ENCODE results near the gene SYN1. TPM values are rescaled to one million over a fixed set of nuclear protein-coding genes. Genes with fewer than 3 reads are reported as not detected.

SYN1 gene
- polyA plus RNA-seq, 1 donor from 2014 or later, result 4.3 TPM

GRCh38 chrX:47558436-47558835, 61.2 kb downstream of the SYN1 start:
- H3K36me3 ChIP-seq (ENCODE audit: insufficient read depth, low read length), result no peaks in the 10 kb centered on the region
- no peak overlapping the region for H2AFZ ChIP-seq (ENCODE audit: low read depth, low read length)
- no peaks in the 10 kb centered on the region for H3K27me3 ChIP-seq (ENCODE audit: insufficient read depth, low read depth, low read length)
- H4K20me1 ChIP-seq (ENCODE audit: insufficient read depth), result no peaks in the 10 kb centered on the region
- TF ChIP-seq RAD21 (conservative IDR thresholded peaks at IDR 0.05), result no peak
- TF ChIP-seq EZH2 (IDR thresholded peaks at IDR 0.05; ENCODE audit: borderline replicate concordance, insufficient read depth, low read length, poor library complexity, severe bottlenecking), result no peak
- no peak for TF ChIP-seq EP300 (conservative IDR thresholded peaks at IDR 0.05; ENCODE audit: poor library complexity, severe bottlenecking)
- TF ChIP-seq CTCF (IDR thresholded peaks at IDR 0.05; ENCODE audit: poor library complexity, severe bottlenecking), result no peak
- no peak overlapping the region for H3K4me3 ChIP-seq (ENCODE audit: low read length)
- H3F3A ChIP-seq (ENCODE audit: insufficient read depth, low read length, poor library complexity, severe bottlenecking), result no peaks in the 10 kb centered on the region
- H3K4me2 ChIP-seq (ENCODE audit: low read length), result no peak overlapping the region
- H3K9ac ChIP-seq (ENCODE audit: low read length), result no peak overlapping the region
- no peaks in the 10 kb centered on the region for H3K9me3 ChIP-seq (ENCODE audit: low read length)
- H3K79me2 ChIP-seq (replicated peaks; ENCODE audit: insufficient read depth, low read length), result peaks cover 7% of the 10 kb centered on the region
- no peak overlapping the region for H3K27ac ChIP-seq (ENCODE audit: low read length)
- no peaks in the 10 kb centered on the region for H3K9me2 ChIP-seq (ENCODE audit: insufficient read depth, low read length)

- H2AFZ ChIP-seq (ENCODE audit: low read depth, low read length), result no peak overlapping the region
- no peaks in the 10 kb centered on the region for H3K36me3 ChIP-seq (ENCODE audit: insufficient read depth, low read length)
- no peaks in the 10 kb centered on the region for H3K79me2 ChIP-seq (replicated peaks; ENCODE audit: insufficient read depth, low read length)
- peak overlapping the region; percentile 71 for H3K27ac ChIP-seq (ENCODE audit: low read length)
- H3F3A ChIP-seq (ENCODE audit: insufficient read depth, low read length, poor library complexity, severe bottlenecking), result no peaks in the 10 kb centered on the region
- H4K20me1 ChIP-seq (ENCODE audit: insufficient read depth), result no peaks in the 10 kb centered on the region
- no peaks in the 10 kb centered on the region for H3K27me3 ChIP-seq (ENCODE audit: insufficient read depth, low read depth, low read length)
- peak overlapping the region; percentile 68 for H3K9ac ChIP-seq (ENCODE audit: low read length)
- H3K4me3 ChIP-seq (ENCODE audit: low read length), result peak overlapping the region; percentile 67
- no peaks in the 10 kb centered on the region for H3K9me3 ChIP-seq (ENCODE audit: low read length)
- peak overlapping the region; percentile 48 for H3K4me2 ChIP-seq (ENCODE audit: low read length)
- H3K9me2 ChIP-seq (ENCODE audit: insufficient read depth, low read length), result no peaks in the 10 kb centered on the region
- TF ChIP-seq POLR2AphosphoS5 (IDR thresholded peaks at IDR 0.05), result peak; percentile 67
- no peak for TF ChIP-seq TAF1 (IDR thresholded peaks at IDR 0.05; ENCODE audit: low read depth)
- TF ChIP-seq EP300 (conservative IDR thresholded peaks at IDR 0.05; ENCODE audit: poor library complexity, severe bottlenecking), result no peak
- no peak for TF ChIP-seq EZH2 (IDR thresholded peaks at IDR 0.05; ENCODE audit: borderline replicate concordance, insufficient read depth, low read length, poor library complexity, severe bottlenecking)
- TF ChIP-seq RAD21 (conservative IDR thresholded peaks at IDR 0.05), result peak; percentile 9
- no peak for TF ChIP-seq CTCF (IDR thresholded peaks at IDR 0.05; ENCODE audit: poor library complexity, severe bottlenecking)
- no peak for TF ChIP-seq SMC3 (conservative IDR thresholded peaks at IDR 0.05; ENCODE audit: poor library complexity)
- no peak for TF ChIP-seq REST (IDR thresholded peaks at IDR 0.05; ENCODE audit: borderline replicate concordance)
- peak; percentile 48 for TF ChIP-seq MXI1 (conservative IDR thresholded peaks at IDR 0.05; ENCODE audit: poor library complexity, severe bottlenecking)
Observed at GRCh38 chrX:47556045-47556623, 63.5 kb downstream of the SYN1 start.
